Neuronal stem cell (in vitro differentiated cells): ENCODE data around the gene HEMK1.

Experiments used
- DNase-seq: peaks from one replicate; pipeline ENCODE4 v3.0.0-alpha.2; 2013; ENCODE audit warnings: low spot score
- H2AFZ ChIP-seq: one replicate; pipeline ENCODE4 v1.6.1; 2013; ENCODE audit warnings: mild to moderate bottlenecking, low read length, inconsistent platforms
- H2AK5ac ChIP-seq: 2 replicates; pipeline ENCODE4 v1.6.1; 2013; ENCODE audit warnings: low read depth, mild to moderate bottlenecking, inconsistent platforms, low read length, moderate library complexity, mixed read lengths
- H2BK120ac ChIP-seq: 2 replicates; pipeline ENCODE4 v1.6.1; 2013; ENCODE audit warnings: low read depth, mild to moderate bottlenecking, inconsistent platforms, low read length, moderate library complexity, mixed read lengths
- H2BK12ac ChIP-seq: one replicate; pipeline ENCODE4 v1.6.1; 2013; ENCODE audit warnings: low read length, inconsistent platforms
- H2BK15ac ChIP-seq: 2 replicates; pipeline ENCODE4 v1.6.1; 2013; ENCODE audit warnings: mild to moderate bottlenecking, low read length, inconsistent platforms, mixed read lengths
- H2BK5ac ChIP-seq: one replicate; pipeline ENCODE4 v1.6.1; 2013; ENCODE audit warnings: inconsistent platforms, mild to moderate bottlenecking, low read length, moderate library complexity
- H3K14ac ChIP-seq: one replicate; pipeline ENCODE4 v1.6.1; 2013; ENCODE audit warnings: low read length, inconsistent platforms
- H3K18ac ChIP-seq: 2 replicates; pipeline ENCODE4 v1.6.1; 2013; ENCODE audit warnings: low read length, inconsistent platforms
- H3K23ac ChIP-seq: 2 replicates; pipeline ENCODE4 v1.6.1; 2013; ENCODE audit warnings: low read depth, mild to moderate bottlenecking, mixed read lengths, low read length, inconsistent platforms; ENCODE audit not compliant: poor library complexity
- H3K27ac ChIP-seq: replicated peaks from 3 replicates; pipeline ENCODE4 v1.5.1; 2013; ENCODE audit warnings: low read length, inconsistent platforms
- H3K27me3 ChIP-seq, 3 experiments: 2 replicates each; pipeline ENCODE4 v1.6.1; 2013; ENCODE audit warnings: low read length in 3 of 3, mild to moderate bottlenecking in 2 of 3, inconsistent platforms in 1 of 3, low read depth in 1 of 3, mixed read lengths in 1 of 3, moderate library complexity in 1 of 3; ENCODE audit not compliant: control insufficient read depth in 3 of 3, insufficient read depth in 3 of 3
- H3K36me3 ChIP-seq, 2 donors: replicated peaks in 1 of 2; 2 replicates each; pipeline ENCODE4 v1.6.1; 2013; ENCODE audit warnings: low read length in 2 of 2; ENCODE audit not compliant: control insufficient read depth in 2 of 2, insufficient read depth in 2 of 2
- H3K4ac ChIP-seq: 2 replicates; pipeline ENCODE4 v1.6.1; 2013; ENCODE audit warnings: inconsistent platforms, mild to moderate bottlenecking, low read length, moderate library complexity
- H3K4me1 ChIP-seq, 2 donors: 1 replicate in 1 of 2; 2 replicates in 1 of 2; pipeline ENCODE4 v1.6.1; 2013; ENCODE audit warnings: low read length in 2 of 2, low read depth in 1 of 2; ENCODE audit not compliant: control insufficient read depth in 2 of 2, insufficient read depth in 1 of 2
- H3K4me2 ChIP-seq: one replicate; pipeline ENCODE4 v1.6.1; 2013; ENCODE audit warnings: mild to moderate bottlenecking, low read length, inconsistent platforms; ENCODE audit not compliant: insufficient read depth, poor library complexity, severe bottlenecking
- H3K4me3 ChIP-seq, 2 donors: 2 replicates each; pipeline ENCODE4 v1.5.1; 2013; ENCODE audit warnings: low read length in 2 of 2, mild to moderate bottlenecking in 2 of 2, inconsistent platforms in 1 of 2, moderate library complexity in 1 of 2
- H3K79me1 ChIP-seq: one replicate; pipeline ENCODE4 v1.6.1; 2013; ENCODE audit warnings: low read depth, mild to moderate bottlenecking, inconsistent platforms, low read length, moderate library complexity
- H3K9ac ChIP-seq: one replicate; pipeline ENCODE4 v1.6.1; 2013; ENCODE audit warnings: mild to moderate bottlenecking, low read depth, low read length, inconsistent platforms; ENCODE audit not compliant: poor library complexity
- H3K9me3 ChIP-seq, 2 donors: replicated peaks in 1 of 2; 2 replicates each; pipeline versions ENCODE3 to v1.6.1; 2013; ENCODE audit warnings: low read length in 2 of 2, mild to moderate bottlenecking in 2 of 2, inconsistent platforms in 1 of 2, low read depth in 1 of 2, mixed read lengths in 1 of 2, moderate library complexity in 1 of 2; ENCODE audit not compliant: control insufficient read depth in 2 of 2, insufficient read depth in 1 of 2
- H4K8ac ChIP-seq: one replicate; pipeline ENCODE4 v1.6.1; 2013; ENCODE audit warnings: low read depth, mild to moderate bottlenecking, inconsistent platforms, low read length, moderate library complexity
- H4K91ac ChIP-seq: one replicate; pipeline ENCODE4 v1.6.1; 2013; ENCODE audit warnings: low read length, low read depth, mild to moderate bottlenecking, inconsistent platforms; ENCODE audit not compliant: poor library complexity
- WGBS, 2 donors: extraction: QIAGEN DNeasy Blood & Tissue Kit; methylation state at CpG; one replicate each; pipeline ENCODE4 v1.1.7; 2013; ENCODE audit warnings: missing lambda C conversion rate in 2 of 2, mixed read lengths in 1 of 2; ENCODE audit not compliant: insufficient read length in 2 of 2, insufficient replicate concordance in 1 of 2; ENCODE audit errors: extremely low coverage in 2 of 2; 5-methylcytosine and 5-hydroxymethylcytosine counted together

Gene HEMK1

DNA sequence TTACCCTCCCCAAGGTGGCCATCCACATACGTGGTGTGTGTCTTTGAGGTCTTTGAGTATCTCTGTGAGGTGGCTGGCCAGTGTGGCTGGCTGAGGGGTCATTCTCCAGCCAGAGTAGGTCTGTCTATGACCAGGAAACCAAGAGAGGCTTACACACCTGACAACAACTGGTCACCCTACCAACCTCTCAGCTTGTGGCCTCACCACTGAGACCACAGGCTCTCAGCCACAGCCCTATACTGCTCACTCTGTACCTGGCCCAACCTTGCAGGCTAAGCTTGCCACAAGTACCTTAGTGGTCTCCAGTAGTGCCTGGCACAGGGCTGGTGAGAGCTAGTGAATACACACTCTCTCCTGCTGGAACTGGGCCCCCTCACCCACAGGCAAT lies 5.1 kb downstream of the HEMK1 start:
- H3K18ac ChIP-seq = no peak overlapping the region
- H4K8ac ChIP-seq = no peak overlapping the region
- no peak overlapping the region for H3K4ac ChIP-seq
- DNase-seq = no peak
- H3K4me2 ChIP-seq = no peak overlapping the region
- H3K9me3 ChIP-seq = no peaks in the 10 kb centered on the region
- H3K36me3 ChIP-seq = peaks cover 4 to 36% of the 10 kb centered on the region in 2 donors
- no peaks in the 10 kb centered on the region for H3K79me1 ChIP-seq
- H3K14ac ChIP-seq = no peak overlapping the region
- H3K27ac ChIP-seq = no peak overlapping the region
- no peak overlapping the region for H2BK15ac ChIP-seq
- H4K91ac ChIP-seq = no peak overlapping the region
- no peak overlapping the region for H2AFZ ChIP-seq
- no peak overlapping the region for H2AK5ac ChIP-seq
- H3K23ac ChIP-seq = no peak overlapping the region
- peaks cover 0 to 5% of the 10 kb centered on the region in 2 donors for H3K4me1 ChIP-seq
- H3K9ac ChIP-seq = peak overlapping the region; percentile 38
- no peak overlapping the region for H3K4me3 ChIP-seq
- WGBS, 2 donors = no CpG with 5 or more reads among the region's 1 CpG
- peak overlapping the region; percentile 55 for H2BK5ac ChIP-seq
- H3K27me3 ChIP-seq = no peaks in the 10 kb centered on the region
- H2BK120ac ChIP-seq = no peak overlapping the region
- no peak overlapping the region for H2BK12ac ChIP-seq

DNA sequence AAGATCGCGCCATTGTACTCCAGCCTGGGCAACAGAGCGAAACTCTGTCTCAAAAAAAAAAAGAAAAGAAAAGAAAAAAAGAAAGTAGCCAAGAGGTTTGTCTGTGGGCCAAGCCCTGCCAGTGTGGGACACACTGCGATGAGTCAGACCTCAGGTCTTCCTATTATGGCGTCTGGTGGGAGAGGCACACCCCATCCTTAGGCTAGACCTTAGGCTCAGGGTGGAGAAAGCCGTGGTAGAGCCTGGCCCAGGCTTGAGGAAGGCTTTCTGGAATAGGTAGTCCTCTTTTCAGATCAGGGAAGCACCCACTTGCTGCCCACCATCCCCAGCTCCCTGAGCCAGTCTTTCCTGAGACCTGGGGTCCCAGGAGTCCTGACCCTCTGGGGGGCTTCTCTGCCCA lies 6.0 kb downstream of the HEMK1 start:
- no peak overlapping the region for H2BK15ac ChIP-seq
- H3K36me3 ChIP-seq = peaks cover 4 to 44% of the 10 kb centered on the region in 2 donors
- H3K9ac ChIP-seq = peak overlapping the region; percentile 27
- no peaks in the 10 kb centered on the region for H3K27me3 ChIP-seq
- no peak overlapping the region for H3K23ac ChIP-seq
- no peak overlapping the region for H3K14ac ChIP-seq
- H3K18ac ChIP-seq = no peak overlapping the region
- no peaks in the 10 kb centered on the region for H3K79me1 ChIP-seq
- WGBS, 2 donors = no CpG with 5 or more reads among the region's 6 CpGs
- H2BK5ac ChIP-seq = no peak overlapping the region
- no peak overlapping the region for H2BK120ac ChIP-seq
- no peak overlapping the region for H3K4me2 ChIP-seq
- H3K9me3 ChIP-seq = no peaks in the 10 kb centered on the region
- H2AFZ ChIP-seq = no peak overlapping the region
- peaks cover 0 to under 1% of the 10 kb centered on the region in 2 donors for H3K4me1 ChIP-seq
- no peak overlapping the region for H4K91ac ChIP-seq
- no peak overlapping the region for H3K4ac ChIP-seq
- H3K4me3 ChIP-seq = no peak overlapping the region
- H3K27ac ChIP-seq = no peak overlapping the region
- no peak overlapping the region for H2BK12ac ChIP-seq
- no peak overlapping the region for H4K8ac ChIP-seq
- no peak overlapping the region for H2AK5ac ChIP-seq
- DNase-seq = no peak

DNA sequence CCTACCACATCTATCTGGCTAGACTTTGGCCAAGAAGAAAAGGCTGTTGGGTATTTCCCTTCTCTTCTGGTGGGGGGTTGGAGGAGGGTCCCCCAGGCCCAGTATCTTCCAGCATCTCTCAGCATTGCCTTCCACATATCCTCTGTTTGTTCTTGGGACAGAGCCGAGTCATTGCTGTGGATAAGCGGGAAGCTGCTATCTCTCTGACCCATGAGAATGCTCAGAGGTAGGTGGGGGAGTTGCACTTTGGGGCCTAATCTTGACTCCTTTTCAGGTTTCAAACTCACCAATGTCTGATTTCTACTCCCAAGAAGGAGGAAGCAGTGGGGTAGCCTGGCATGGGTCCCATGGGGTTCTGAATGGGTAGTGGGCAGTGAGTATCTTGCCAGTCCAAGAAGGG lies 8.0 kb downstream of the HEMK1 start:
- peaks cover 4 to 52% of the 10 kb centered on the region in 2 donors for H3K36me3 ChIP-seq
- H3K23ac ChIP-seq = no peak overlapping the region
- H3K27me3 ChIP-seq = no peaks in the 10 kb centered on the region
- no peak overlapping the region for H3K4me3 ChIP-seq
- H4K8ac ChIP-seq = no peak overlapping the region
- H3K18ac ChIP-seq = no peak overlapping the region
- no peak for DNase-seq
- H3K9me3 ChIP-seq = no peaks in the 10 kb centered on the region
- H3K14ac ChIP-seq = no peak overlapping the region
- H2BK15ac ChIP-seq = no peak overlapping the region
- no peaks in the 10 kb centered on the region for H3K4me1 ChIP-seq
- no peak overlapping the region for H3K4ac ChIP-seq
- H2BK120ac ChIP-seq = no peak overlapping the region
- WGBS, 2 donors = no CpG with 5 or more reads among the region's 2 CpGs
- H2AK5ac ChIP-seq = no peak overlapping the region
- no peaks in the 10 kb centered on the region for H3K79me1 ChIP-seq
- H3K4me2 ChIP-seq = no peak overlapping the region
- H3K9ac ChIP-seq = no peak overlapping the region
- H4K91ac ChIP-seq = no peak overlapping the region
- H3K27ac ChIP-seq = no peak overlapping the region
- no peak overlapping the region for H2BK5ac ChIP-seq
- no peak overlapping the region for H2BK12ac ChIP-seq
- H2AFZ ChIP-seq = no peak overlapping the region

DNA sequence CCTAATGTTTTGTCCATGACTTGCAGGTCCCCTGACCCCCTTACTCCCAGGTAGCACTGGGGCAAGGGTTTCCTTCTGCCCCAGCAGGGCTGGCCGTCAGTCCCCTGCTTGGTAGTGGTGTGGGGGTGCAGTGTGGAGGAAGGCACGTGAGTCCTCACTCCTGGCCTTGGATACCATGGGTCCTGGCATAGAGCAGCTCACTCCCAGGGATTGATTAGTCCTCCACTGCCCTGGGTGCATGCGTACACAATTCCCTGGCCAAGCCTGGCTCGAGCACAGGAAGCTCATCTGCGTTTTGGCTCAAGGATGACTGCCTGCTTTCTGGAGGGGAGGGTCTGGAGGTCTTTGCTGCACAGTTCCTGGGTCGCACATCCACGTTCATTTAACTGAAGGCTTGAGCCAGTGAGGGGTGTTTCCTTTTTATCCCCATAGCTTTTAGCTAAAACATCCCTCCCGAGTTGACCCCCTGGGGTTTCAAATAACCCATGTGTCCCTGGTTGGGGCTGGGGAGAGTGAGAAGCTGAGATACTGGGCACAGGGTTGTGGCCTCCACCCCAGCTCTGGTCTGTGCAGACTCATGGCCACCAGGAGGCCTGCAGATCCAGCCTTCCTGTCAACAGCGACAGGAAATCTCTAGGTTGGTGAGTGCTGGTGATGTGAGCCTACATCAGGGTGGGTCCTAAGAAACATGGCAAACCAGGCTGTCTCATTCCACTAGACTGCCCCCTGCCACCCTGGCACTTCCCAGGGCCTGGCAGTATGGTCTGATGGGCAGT lies 11.5 kb downstream of the HEMK1 start:
- H3K9ac ChIP-seq = no peak overlapping the region
- H3K9me3 ChIP-seq = no peaks in the 10 kb centered on the region
- peaks cover 1% of the 10 kb centered on the region for H3K79me1 ChIP-seq
- H3K4ac ChIP-seq = no peak overlapping the region
- WGBS, 2 donors = no CpG with 5 or more reads among the region's 9 CpGs
- H4K91ac ChIP-seq = no peak overlapping the region
- no peak overlapping the region for H2BK15ac ChIP-seq
- no peak overlapping the region for H2BK120ac ChIP-seq
- H3K4me1 ChIP-seq = no peaks in the 10 kb centered on the region
- DNase-seq = no peak
- H3K18ac ChIP-seq = no peak overlapping the region
- no peak overlapping the region for H2BK12ac ChIP-seq
- H4K8ac ChIP-seq = no peak overlapping the region
- H3K14ac ChIP-seq = no peak overlapping the region
- H3K4me2 ChIP-seq = no peak overlapping the region
- H3K23ac ChIP-seq = no peak overlapping the region
- H3K27ac ChIP-seq = no peak overlapping the region
- no peak overlapping the region for H3K4me3 ChIP-seq
- H3K36me3 ChIP-seq = peaks cover 3 to 44% of the 10 kb centered on the region in 2 donors
- H2AK5ac ChIP-seq = no peak overlapping the region
- no peak overlapping the region for H2AFZ ChIP-seq
- H3K27me3 ChIP-seq = no peaks in the 10 kb centered on the region
- H2BK5ac ChIP-seq = no peak overlapping the region
